Naive thymus-derived CD4-positive, alpha-beta T cell (primary cell): ENCODE results near the gene C4orf36. TPM values are rescaled to one million over a fixed set of nuclear protein-coding genes. Genes with fewer than 3 reads are reported as not detected.
"Not testable (repeated sequence)": the region's sequence is repeated elsewhere in the genome, so short reads cannot be mapped to it uniquely, and the experiment has no call there.

Source experiments
- ATAC-seq: fragments of 150-1000 bp; cut with Tn5 transposase; 2 replicates; pipeline ENCODE4 v1.10.0; 2021; ENCODE audit warnings: mild to moderate bottlenecking, moderate library complexity
- CTCF ChIA-PET: fragments of 350-600 bp; sonication (Branson Sonifier 250); formaldehyde crosslinking; loops from one replicate; lab custom pipeline; 2021; ENCODE audit warnings: antibody characterized with exemption; lab: Charles Lee
- POLR2A ChIA-PET: fragments of 350-600 bp; sonication (Branson Sonifier 250); formaldehyde crosslinking; loops from one replicate; lab custom pipeline; 2021; ENCODE audit warnings: antibody characterized with exemption, inconsistent platforms; lab: Charles Lee
- DNase-seq, 9 donors: peaks; one replicate each; pipeline versions ENCODE4 v3.0.0 to v3.0.0-alpha.2; 2020 to 2022; ENCODE audit warnings: mixed read lengths in 1 of 9
- H3K27ac ChIP-seq: one replicate; pipeline ENCODE4 v1.7.0; 2013; ENCODE audit warnings: mild to moderate bottlenecking, low read depth, low read length, moderate library complexity
- H3K27me3 ChIP-seq, 2 donors: one replicate each; pipeline ENCODE4 v1.7.0; 2013; ENCODE audit warnings: low read length in 2 of 2, mild to moderate bottlenecking in 2 of 2, moderate library complexity in 2 of 2; ENCODE audit not compliant: control insufficient read depth in 2 of 2, insufficient read depth in 2 of 2
- H3K36me3 ChIP-seq, 3 experiments: 1 replicate in 2 of 3; 2 replicates in 1 of 3; pipeline ENCODE4 v1.7.0; 2013; ENCODE audit warnings: low read length in 3 of 3, mild to moderate bottlenecking in 3 of 3, moderate library complexity in 1 of 3; ENCODE audit not compliant: insufficient read depth in 3 of 3, control insufficient read depth in 2 of 3
- H3K4me1 ChIP-seq, 2 donors: one replicate each; pipeline ENCODE4 v1.7.0; 2013; ENCODE audit warnings: low read length in 2 of 2, mild to moderate bottlenecking in 2 of 2, moderate library complexity in 1 of 2; ENCODE audit not compliant: control insufficient read depth in 2 of 2, insufficient read depth in 2 of 2
- H3K4me3 ChIP-seq: 2 replicates; pipeline ENCODE4 v1.7.0; 2013; ENCODE audit warnings: mild to moderate bottlenecking, low read length
- H3K9me3 ChIP-seq, 3 experiments: 1 replicate in 2 of 3; 2 replicates in 1 of 3; pipeline ENCODE4 v1.7.0; 2013; ENCODE audit warnings: low read length in 3 of 3; ENCODE audit not compliant: control insufficient read depth in 2 of 3
- H3K27ac Mint-ChIP-seq, 9 donors: one replicate each; pipeline ENCODE4 v1.8.0; 2020 to 2022; ENCODE audit warnings: mixed read lengths in 9 of 9, mild to moderate bottlenecking in 8 of 9, moderate library complexity in 5 of 9, inconsistent platforms in 2 of 9
- H3K27me3 Mint-ChIP-seq, 5 donors: one replicate each; pipeline ENCODE4 v1.8.0; 2021 to 2022; ENCODE audit warnings: mixed read lengths in 5 of 5, mild to moderate bottlenecking in 1 of 5
- H3K36me3 Mint-ChIP-seq, 5 donors: one replicate each; pipeline ENCODE4 v1.8.0; 2020 to 2022; ENCODE audit warnings: mixed read lengths in 5 of 5, mild to moderate bottlenecking in 3 of 5, inconsistent platforms in 1 of 5
- H3K4me1 Mint-ChIP-seq, 7 donors: one replicate each; pipeline ENCODE4 v1.8.0; 2020 to 2022; ENCODE audit warnings: mixed read lengths in 7 of 7, mild to moderate bottlenecking in 3 of 7, inconsistent platforms in 1 of 7
- H3K4me3 Mint-ChIP-seq, 10 donors: one replicate each; pipeline ENCODE4 v1.8.0; 2020 to 2022; ENCODE audit warnings: mild to moderate bottlenecking in 10 of 10, mixed read lengths in 10 of 10, moderate library complexity in 6 of 10, inconsistent platforms in 2 of 10
- H3K9me3 Mint-ChIP-seq, 11 donors: one replicate each; pipeline ENCODE4 v1.8.0; 2020 to 2022; ENCODE audit warnings: mixed read lengths in 11 of 11, mild to moderate bottlenecking in 4 of 11, inconsistent platforms in 1 of 11, moderate library complexity in 1 of 11
- intact Hi-C, 2 donors: fragments of 100-400 bp; cut with micrococcal nuclease; formaldehyde crosslinking; loops; one replicate each; pipeline ENCODE4 v1.15.1; 2023
- polyA plus RNA-seq, 2 donors: library from polyadenylated mRNA; unstranded; fragments of 300-500 nt; fragmentation: Illumina TruSeq; gene quantifications; one replicate each; pipeline ENCODE4 v1.2.3, GENCODE V29; 2021
- total RNA-seq, 6 experiments: library from RNA in 5 of 6; stranded (reverse) in 5 of 6; gene quantifications; 1 replicate in 5 of 6; 2 replicates in 1 of 6; pipeline ENCODE4 v1.2.3 and lab custom pipeline; 2021 to 2026

C4orf36 gene
- total and polyA plus RNA-seq, 7 experiments from 2014 or later = not detected

- no peak for DNase-seq
- Mint-ChIP-seq H3K4me3 (no peak overlapping the region), H3K27me3 (peaks cover 0 to 3% (median 0%) of the 10 kb centered on the region in 5 donors), H3K9me3 (peaks cover 0 to 33% (median 10%) of the 10 kb centered on the region in 11 donors), H3K27ac (no peak overlapping the region), H3K4me1 (no peaks in the 10 kb centered on the region), H3K36me3 (peaks cover 0 to 6% (median 4%) of the 10 kb centered on the region in 5 donors)
- Histone ChIP-seq H3K4me1 (no peaks in the 10 kb centered on the region), H3K27ac (no peak overlapping the region), H3K9me3 (peaks cover 0 to 6% (median 0%) of the 10 kb centered on the region in 3 experiments), H3K36me3 (no peaks in the 10 kb centered on the region), H3K27me3 (no peaks in the 10 kb centered on the region), H3K4me3 (no peak overlapping the region)
- POLR2A ChIA-PET = no interaction called here
- intact Hi-C loops = no loop called here
- CTCF ChIA-PET = no interaction called here
- no peak for ATAC-seq
Measured at GRCh38 chr4:86878640-86879039, 13.6 kb downstream of the C4orf36 start.

DNA sequence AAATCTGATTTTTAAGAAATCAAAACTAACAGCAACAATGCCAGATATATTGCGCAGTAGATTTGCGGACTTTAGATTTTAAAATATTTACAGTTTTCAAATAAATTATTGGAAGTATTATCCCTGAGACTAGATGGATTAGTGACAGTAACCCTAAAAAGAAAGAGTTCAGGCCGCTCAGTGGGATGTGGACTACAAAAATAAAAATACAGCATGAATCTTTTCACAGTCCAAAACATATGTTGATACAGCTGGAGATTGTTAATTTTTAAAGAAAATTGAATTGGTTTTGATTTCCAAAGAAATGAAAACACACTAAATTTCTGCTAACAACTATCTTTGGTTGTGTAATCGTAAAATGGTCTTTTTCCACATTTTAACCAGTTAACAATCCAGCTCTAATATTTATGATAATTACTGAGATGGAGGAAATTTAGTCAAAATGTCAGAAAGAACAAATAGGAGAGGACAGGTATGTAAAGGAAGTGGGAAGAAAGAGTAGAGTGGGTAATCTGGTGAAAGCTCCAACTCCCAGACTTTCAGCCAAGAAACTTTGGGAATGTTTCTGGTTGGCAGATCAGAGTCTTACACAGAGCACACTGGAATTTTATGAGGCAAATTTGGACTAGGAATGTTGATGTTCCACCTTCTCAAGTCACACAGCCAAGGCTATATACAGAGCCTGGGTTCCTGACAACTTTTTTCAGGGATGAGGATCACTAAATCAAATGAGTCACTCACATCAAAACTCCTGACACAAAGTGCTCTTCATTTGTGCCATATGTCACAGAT is 15.1 kb downstream of the C4orf36 start:
- H3K9me3 ChIP-seq = peaks cover 0 to 6% (median 0%) of the 10 kb centered on the region in 3 experiments
- ChIA-PET POLR2A (no interaction called here), CTCF (no interaction called here)
- Mint-ChIP-seq H3K36me3 (peaks cover 0 to 6% (median 4%) of the 10 kb centered on the region in 5 donors), H3K27me3 (peaks cover 0 to 4% (median 0%) of the 10 kb centered on the region in 5 donors), H3K27ac (no peak overlapping the region), H3K4me3 (no peak overlapping the region), H3K9me3 (peaks cover 0 to 33% (median 10%) of the 10 kb centered on the region in 11 donors), H3K4me1 (no peaks in the 10 kb centered on the region)
- DNase-seq (no peak), ATAC-seq (no peak)
- no peaks in the 10 kb centered on the region for H3K36me3 ChIP-seq
- H3K4me1 ChIP-seq = no peaks in the 10 kb centered on the region
- no peak overlapping the region for H3K4me3 ChIP-seq
- intact Hi-C loops = no loop called here
- no peak overlapping the region for H3K27ac ChIP-seq
- no peaks in the 10 kb centered on the region for H3K27me3 ChIP-seq

GRCh38 chr4:86875436-86875835 is 16.8 kb downstream of the C4orf36 start:
- H3K27ac ChIP-seq, H3K36me3 ChIP-seq, H3K4me3 Mint-ChIP-seq, H3K27me3 ChIP-seq, H3K9me3 ChIP-seq, DNase-seq, H3K4me3 ChIP-seq, H3K4me1 ChIP-seq, H3K27me3 Mint-ChIP-seq, POLR2A ChIA-PET, H3K4me1 Mint-ChIP-seq, intact Hi-C loops, CTCF ChIA-PET, ATAC-seq, H3K27ac Mint-ChIP-seq, H3K36me3 Mint-ChIP-seq: not testable (repeated sequence)
- peaks cover 0 to 30% (median 10%) of the 10 kb centered on the region in 11 donors for H3K9me3 Mint-ChIP-seq

DNA sequence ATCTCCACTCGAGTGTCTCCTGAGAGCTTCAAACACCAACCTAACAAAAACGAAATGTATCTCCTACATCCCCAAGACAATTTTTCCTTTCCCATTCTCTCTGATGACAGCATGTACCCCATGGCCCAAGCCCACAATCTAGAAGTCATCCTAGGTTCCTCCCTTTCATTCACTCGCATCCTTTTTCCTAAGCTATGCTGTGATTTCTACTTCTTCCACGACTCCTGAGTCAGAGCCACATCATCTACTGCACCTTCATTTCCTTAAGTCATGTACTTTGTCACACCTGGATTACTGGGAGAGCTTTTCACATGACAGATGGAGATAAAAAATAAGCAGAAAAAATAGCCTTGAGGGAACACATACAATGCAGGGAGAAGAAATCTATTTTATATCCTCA is 20.1 kb downstream of the C4orf36 start:
- POLR2A ChIA-PET = no interaction called here
- intact Hi-C loops = no loop called here

GRCh38 chr4:86870442-86871069 is 21.7 kb downstream of the C4orf36 start:
- ATAC-seq (no peak), DNase-seq (no peak)
- Mint-ChIP-seq H3K9me3 (peaks cover 0 to 4% (median 0%) of the 10 kb centered on the region in 11 donors), H3K27me3 (peaks cover 0 to 4% (median 0%) of the 10 kb centered on the region in 5 donors), H3K36me3 (no peaks in the 10 kb centered on the region), H3K27ac (no peak overlapping the region), H3K4me3 (no peak overlapping the region), H3K4me1 (no peaks in the 10 kb centered on the region)
- ChIA-PET CTCF (no interaction called here), POLR2A (no interaction called here)
- no peaks in the 10 kb centered on the region for H3K9me3 ChIP-seq
- no peaks in the 10 kb centered on the region for H3K36me3 ChIP-seq
- H3K4me1 ChIP-seq = no peaks in the 10 kb centered on the region
- no peak overlapping the region for H3K4me3 ChIP-seq
- H3K27me3 ChIP-seq = no peaks in the 10 kb centered on the region
- no peak overlapping the region for H3K27ac ChIP-seq
- intact Hi-C loops = no loop called here

More for the DNA sequence above, 20.1 kb downstream of the C4orf36 start:
- no peaks in the 10 kb centered on the region for H3K27me3 ChIP-seq
- H3K27me3 Mint-ChIP-seq = peaks cover 0 to 4% (median 0%) of the 10 kb centered on the region in 5 donors
- H3K27ac Mint-ChIP-seq = no peak overlapping the region
- no peak overlapping the region for H3K4me3 ChIP-seq
- CTCF ChIA-PET = interaction anchor here (0.7 kb wide), 1 partner anchor 29 kb away, joined by 5 read pairs; no protein-coding TSS in a partner anchor
- no peaks in the 10 kb centered on the region for H3K36me3 Mint-ChIP-seq
- no peaks in the 10 kb centered on the region for H3K4me1 Mint-ChIP-seq
- H3K9me3 ChIP-seq = no peaks in the 10 kb centered on the region
- no peak overlapping the region for H3K27ac ChIP-seq
- no peak overlapping the region for H3K4me3 Mint-ChIP-seq
- H3K9me3 Mint-ChIP-seq = peaks cover 0 to 4% (median 0%) of the 10 kb centered on the region in 11 donors
- no peaks in the 10 kb centered on the region for H3K4me1 ChIP-seq
- ATAC-seq = no peak
- DNase-seq = no peak
- H3K36me3 ChIP-seq = no peaks in the 10 kb centered on the region

- Histone ChIP-seq H3K9me3 (no peaks in the 10 kb centered on the region), H3K4me3 (no peak overlapping the region), H3K4me1 (no peaks in the 10 kb centered on the region), H3K36me3 (no peaks in the 10 kb centered on the region), H3K27ac (no peak overlapping the region), H3K27me3 (no peaks in the 10 kb centered on the region)
- ChIA-PET CTCF (no interaction called here), POLR2A (no interaction called here)
- ATAC-seq (no peak), DNase-seq (no peak)
- Mint-ChIP-seq H3K27ac (no peak overlapping the region), H3K9me3 (peaks cover 0 to 8% (median 0%) of the 10 kb centered on the region in 11 donors), H3K4me3 (no peak overlapping the region), H3K4me1 (peaks cover 0 to 2% (median 0%) of the 10 kb centered on the region in 7 donors), H3K36me3 (peaks cover 0 to 3% (median 0%) of the 10 kb centered on the region in 5 donors), H3K27me3 (peaks cover 0 to 4% (median 0%) of the 10 kb centered on the region in 5 donors)
- intact Hi-C loops = no loop called here
Measured at GRCh38 chr4:86857341-86858052, 34.7 kb downstream of the C4orf36 start.
